ENCODE results near the gene SETD6.

Gene SETD6

GRCh38 chr16:58509256-58510096 lies 5.8 kb upstream of the SETD6 start:
- DNase-seq = no peak

- no peak for DNase-seq
Measured at GRCh38 chr16:58510097-58510775, 5.1 kb upstream of the SETD6 start.

GRCh38 chr16:58510776-58511628 lies 4.3 kb upstream of the SETD6 start:
- DNase-seq = no peak

GRCh38 chr16:58511933-58512815 lies 3.1 kb upstream of the SETD6 start:
- DNase-seq = peak; percentile 89

GRCh38 chr16:58513874-58514273 lies 1.4 kb upstream of the SETD6 start:
- no peak for DNase-seq

- peak; percentile 49 for DNase-seq
Measured at GRCh38 chr16:58515871-58516767, 802 bp downstream of the SETD6 start.

GRCh38 chr16:58516768-58517107 lies 1.4 kb downstream of the SETD6 start:
- DNase-seq = no peak

- DNase-seq = no peak
Measured at GRCh38 chr16:58518083-58518979, 3.0 kb downstream of the SETD6 start.

GRCh38 chr16:58518980-58519368 lies 3.7 kb downstream of the SETD6 start:
- DNase-seq = no peak

- no peak for DNase-seq
Measured at GRCh38 chr16:58519707-58520106, 4.4 kb downstream of the SETD6 start.

- no peak for DNase-seq
Measured at GRCh38 chr16:58530179-58530578, 14.9 kb downstream of the SETD6 start.

GRCh38 chr16:58532414-58532813 lies 17.1 kb downstream of the SETD6 start:
- DNase-seq = no peak

- DNase-seq = no peak
Measured at GRCh38 chr16:58533751-58534470, 18.6 kb downstream of the SETD6 start.

GRCh38 chr16:58535100-58535499 lies 19.8 kb downstream of the SETD6 start:
- no peak for DNase-seq

GRCh38 chr16:58536278-58536677 lies 21.0 kb downstream of the SETD6 start:
- DNase-seq = no peak

GRCh38 chr16:58537124-58537906 lies 22.0 kb downstream of the SETD6 start:
- no peak for DNase-seq

- DNase-seq = no peak
Measured at GRCh38 chr16:58541711-58542110, 26.4 kb downstream of the SETD6 start.

GRCh38 chr16:58542291-58542690 lies 27.0 kb downstream of the SETD6 start:
- no peak for DNase-seq

GRCh38 chr16:58543685-58544084 lies 28.4 kb downstream of the SETD6 start:
- DNase-seq = no peak
